RWPE2 (cell line): ENCODE measurements around the gene TNFRSF1A.

ENCODE experiments used
- ATAC-seq: fragments of 200-7000 bp; cut with Tn5 transposase; 3 replicates; pipeline ENCODE4 v1.9.1; 2021; ENCODE audit warnings: low read depth
- DNase-seq: peaks from one replicate; pipeline ENCODE4 v3.0.0-alpha.2; 2020; ENCODE audit warnings: low spot score
- H3K27ac ChIP-seq: fragments of 450-650 bp; 2 replicates; pipeline ENCODE4 v1.5.1; 2017; ENCODE audit warnings: mild to moderate bottlenecking; ENCODE audit not compliant: poor library complexity, severe bottlenecking
- H3K27me3 ChIP-seq: fragments of 250-450 bp; sonication (Bioruptor Pico); 2 replicates; pipeline ENCODE4 v1.5.1; 2021; ENCODE audit warnings: mild to moderate bottlenecking, moderate library complexity; ENCODE audit not compliant: insufficient read depth, poor library complexity, severe bottlenecking
- H3K36me3 ChIP-seq: fragments of 250-450 bp; sonication (Bioruptor Pico); 2 replicates; pipeline ENCODE4 v1.5.1; 2020; ENCODE audit warnings: low read depth, mild to moderate bottlenecking, moderate library complexity
- H3K4me1 ChIP-seq: fragments of 250-450 bp; sonication (Bioruptor Pico); 2 replicates; pipeline ENCODE4 v1.5.1; 2021; ENCODE audit warnings: mild to moderate bottlenecking, moderate library complexity; ENCODE audit not compliant: insufficient read depth, poor library complexity, severe bottlenecking
- H3K4me3 ChIP-seq: fragments of 250-450 bp; sonication (Bioruptor Pico); 2 replicates; pipeline ENCODE4 v1.5.1; 2021; ENCODE audit warnings: mild to moderate bottlenecking, moderate library complexity; ENCODE audit not compliant: severe bottlenecking
- H3K9me3 ChIP-seq: fragments of 250-450 bp; sonication (Bioruptor Pico); 2 replicates; pipeline ENCODE4 v1.5.1; 2021; ENCODE audit warnings: mild to moderate bottlenecking, moderate library complexity; ENCODE audit not compliant: severe bottlenecking
- TF ChIP-seq, protein P1 (sequence below): fragments of 450-650 bp; IDR thresholded peaks from one replicate; pipeline ENCODE4 v1.5.1; 2017; ENCODE audit warnings: mild to moderate bottlenecking, moderate library complexity; ENCODE audit not compliant: poor library complexity, severe bottlenecking

The TNFRSF1A gene

GRCh38 chr12:6281081-6281809, 60.6 kb downstream of the TNFRSF1A start:
- Histone ChIP-seq H3K4me3 (no peak overlapping the region), H3K4me1 (peaks cover 48% of the 10 kb centered on the region), H3K27ac (peak overlapping the region; percentile 96), H3K27me3 (no peaks in the 10 kb centered on the region), H3K36me3 (no peaks in the 10 kb centered on the region), H3K9me3 (no peaks in the 10 kb centered on the region)
- ATAC-seq = no peak
- no peak for DNase-seq
- TF ChIP-seq, protein P1, sequence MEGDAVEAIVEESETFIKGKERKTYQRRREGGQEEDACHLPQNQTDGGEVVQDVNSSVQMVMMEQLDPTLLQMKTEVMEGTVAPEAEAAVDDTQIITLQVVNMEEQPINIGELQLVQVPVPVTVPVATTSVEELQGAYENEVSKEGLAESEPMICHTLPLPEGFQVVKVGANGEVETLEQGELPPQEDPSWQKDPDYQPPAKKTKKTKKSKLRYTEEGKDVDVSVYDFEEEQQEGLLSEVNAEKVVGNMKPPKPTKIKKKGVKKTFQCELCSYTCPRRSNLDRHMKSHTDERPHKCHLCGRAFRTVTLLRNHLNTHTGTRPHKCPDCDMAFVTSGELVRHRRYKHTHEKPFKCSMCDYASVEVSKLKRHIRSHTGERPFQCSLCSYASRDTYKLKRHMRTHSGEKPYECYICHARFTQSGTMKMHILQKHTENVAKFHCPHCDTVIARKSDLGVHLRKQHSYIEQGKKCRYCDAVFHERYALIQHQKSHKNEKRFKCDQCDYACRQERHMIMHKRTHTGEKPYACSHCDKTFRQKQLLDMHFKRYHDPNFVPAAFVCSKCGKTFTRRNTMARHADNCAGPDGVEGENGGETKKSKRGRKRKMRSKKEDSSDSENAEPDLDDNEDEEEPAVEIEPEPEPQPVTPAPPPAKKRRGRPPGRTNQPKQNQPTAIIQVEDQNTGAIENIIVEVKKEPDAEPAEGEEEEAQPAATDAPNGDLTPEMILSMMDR = no peak

- Histone ChIP-seq H3K4me1 (peaks cover 43% of the 10 kb centered on the region), H3K27me3 (no peaks in the 10 kb centered on the region), H3K4me3 (no peak overlapping the region), H3K27ac (peak overlapping the region; percentile 96), H3K36me3 (no peaks in the 10 kb centered on the region), H3K9me3 (no peaks in the 10 kb centered on the region)
- TF ChIP-seq, protein P1 = no peak
- no peak for ATAC-seq
- no peak for DNase-seq
Measured at GRCh38 chr12:6280672-6281071, 61.2 kb downstream of the TNFRSF1A start.

DNA sequence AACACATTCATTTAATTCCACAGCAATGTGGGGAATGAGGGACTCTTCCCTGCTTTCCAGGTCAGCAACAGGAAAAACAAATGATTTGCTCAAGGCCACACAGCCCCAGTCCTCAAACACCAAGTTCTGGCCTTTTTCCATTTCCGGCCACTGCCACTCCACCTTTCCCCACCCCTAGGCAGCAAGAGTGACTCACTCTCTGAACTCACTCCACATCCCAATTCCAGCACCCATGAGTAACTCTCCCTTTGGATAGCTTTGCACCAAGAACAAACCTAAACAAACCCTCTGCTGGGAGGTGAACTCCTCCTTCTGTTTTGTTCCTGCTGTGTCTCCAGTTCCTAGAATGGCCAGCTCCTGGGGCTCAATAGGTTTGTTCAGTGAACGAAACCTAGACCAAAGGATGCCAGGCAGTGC, 61.8 kb downstream of the TNFRSF1A start:
- H3K4me1 ChIP-seq = peaks cover 37% of the 10 kb centered on the region
- H3K9me3 ChIP-seq = no peaks in the 10 kb centered on the region
- no peak overlapping the region for H3K4me3 ChIP-seq
- peak; percentile 80 for ATAC-seq
- peak overlapping the region; percentile 96 for H3K27ac ChIP-seq
- no peaks in the 10 kb centered on the region for H3K36me3 ChIP-seq
- DNase-seq = peak; percentile 85
- TF ChIP-seq, protein P1 = no peak
- H3K27me3 ChIP-seq = no peaks in the 10 kb centered on the region

- H3K4me3 ChIP-seq = no peak overlapping the region
- H3K4me1 ChIP-seq = peaks cover 36% of the 10 kb centered on the region
- peak; percentile 26; the same call in 2 of the 3 replicates for ATAC-seq
- TF ChIP-seq, protein P1 = no peak
- no peaks in the 10 kb centered on the region for H3K9me3 ChIP-seq
- no peaks in the 10 kb centered on the region for H3K27me3 ChIP-seq
- no peaks in the 10 kb centered on the region for H3K36me3 ChIP-seq
- peak overlapping the region; percentile 96 for H3K27ac ChIP-seq
- no peak for DNase-seq
Measured at GRCh38 chr12:6279631-6280030, 62.2 kb downstream of the TNFRSF1A start.

DNA sequence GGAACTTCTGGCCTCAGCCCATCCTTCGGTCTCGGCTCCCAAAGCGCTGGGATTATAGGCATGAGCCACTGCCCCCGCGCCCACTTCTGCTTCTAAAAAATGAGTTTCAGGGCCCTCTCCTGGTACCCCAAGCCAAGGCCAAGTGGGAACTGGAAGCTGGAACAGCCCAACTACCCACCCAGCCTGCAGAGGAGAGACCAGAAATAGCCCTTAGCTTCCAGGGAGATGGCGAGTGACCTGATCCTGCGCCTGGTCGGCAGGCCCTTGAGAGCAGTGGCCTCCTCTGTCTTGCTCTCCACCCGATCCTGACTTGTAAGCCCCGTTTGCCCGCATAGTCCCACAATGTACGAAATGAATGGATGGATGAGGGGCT, 62.6 kb downstream of the TNFRSF1A start:
- no peak overlapping the region for H3K4me3 ChIP-seq
- H3K27ac ChIP-seq = peak overlapping the region; percentile 96
- no peaks in the 10 kb centered on the region for H3K9me3 ChIP-seq
- no peak for DNase-seq
- no peaks in the 10 kb centered on the region for H3K36me3 ChIP-seq
- H3K4me1 ChIP-seq = peaks cover 37% of the 10 kb centered on the region
- ATAC-seq = no peak
- TF ChIP-seq, protein P1 = no peak
- no peaks in the 10 kb centered on the region for H3K27me3 ChIP-seq
